GM15510 (cell line): ENCODE results near the gene TRAF3.

Experiments used
- POLR2A ChIP-seq: IDR thresholded peaks from 3 replicates; pipeline ENCODE4 v1.6.1; 2011; ENCODE audit warnings: borderline replicate concordance; ENCODE audit not compliant: insufficient read length; ENCODE audit errors: extremely low read depth

TRAF3 gene, protein sequence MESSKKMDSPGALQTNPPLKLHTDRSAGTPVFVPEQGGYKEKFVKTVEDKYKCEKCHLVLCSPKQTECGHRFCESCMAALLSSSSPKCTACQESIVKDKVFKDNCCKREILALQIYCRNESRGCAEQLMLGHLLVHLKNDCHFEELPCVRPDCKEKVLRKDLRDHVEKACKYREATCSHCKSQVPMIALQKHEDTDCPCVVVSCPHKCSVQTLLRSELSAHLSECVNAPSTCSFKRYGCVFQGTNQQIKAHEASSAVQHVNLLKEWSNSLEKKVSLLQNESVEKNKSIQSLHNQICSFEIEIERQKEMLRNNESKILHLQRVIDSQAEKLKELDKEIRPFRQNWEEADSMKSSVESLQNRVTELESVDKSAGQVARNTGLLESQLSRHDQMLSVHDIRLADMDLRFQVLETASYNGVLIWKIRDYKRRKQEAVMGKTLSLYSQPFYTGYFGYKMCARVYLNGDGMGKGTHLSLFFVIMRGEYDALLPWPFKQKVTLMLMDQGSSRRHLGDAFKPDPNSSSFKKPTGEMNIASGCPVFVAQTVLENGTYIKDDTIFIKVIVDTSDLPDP

DNA sequence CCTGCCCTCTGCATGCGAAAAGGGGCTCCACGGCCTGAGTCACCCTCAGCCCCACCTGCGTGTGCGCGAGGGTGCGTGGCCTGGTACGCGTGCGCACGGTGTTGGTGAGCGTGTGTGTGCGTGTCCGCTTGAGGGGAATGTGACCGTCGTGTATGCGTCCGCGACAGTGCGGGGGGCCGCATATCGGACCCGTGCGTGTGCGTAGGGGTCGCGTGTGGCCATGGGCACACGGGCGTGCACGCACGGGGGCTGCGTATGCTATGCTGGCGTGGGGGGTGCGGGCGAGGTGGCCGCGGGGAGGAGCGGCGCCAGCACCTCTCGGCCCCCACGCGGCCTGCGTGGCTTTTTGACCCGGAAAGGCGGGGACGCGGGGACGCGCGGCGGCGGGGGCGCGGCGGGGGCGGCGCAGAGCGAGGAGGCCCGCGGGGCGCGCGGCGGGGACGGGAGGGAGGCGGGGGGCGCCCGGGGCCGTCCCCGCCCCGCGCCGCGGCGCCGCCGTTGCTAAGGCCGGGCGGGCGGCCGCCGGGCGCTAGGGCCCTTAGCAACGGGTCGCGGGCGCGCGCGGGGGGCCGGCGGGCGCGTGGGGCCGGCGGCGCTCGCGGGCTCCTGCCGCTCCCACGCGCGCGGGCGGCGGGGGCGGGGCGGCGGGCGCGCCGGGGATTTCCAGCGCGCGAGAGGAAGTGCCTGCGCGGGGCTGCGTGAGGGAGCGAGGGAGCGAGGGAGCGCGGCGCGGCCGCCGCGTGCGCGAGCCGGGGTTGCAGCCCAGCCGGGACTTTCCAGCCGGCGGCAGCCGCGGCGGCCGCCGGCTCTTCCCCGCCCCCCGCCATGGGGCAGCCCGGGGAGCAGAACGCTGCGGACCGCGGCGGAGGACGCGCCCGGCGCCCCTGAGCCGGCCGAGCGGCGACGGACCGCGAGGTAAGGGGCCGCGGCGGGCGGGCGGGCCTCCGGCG, at the start of gene TRAF3:
Gene TRAF3 (plus strand): TSS at position 689 of the 950 bp plus-strand sequence. CDS start 92,753 bp downstream, outside the sequence.
- TF ChIP-seq POLR2A: peak; percentile 75

DNA sequence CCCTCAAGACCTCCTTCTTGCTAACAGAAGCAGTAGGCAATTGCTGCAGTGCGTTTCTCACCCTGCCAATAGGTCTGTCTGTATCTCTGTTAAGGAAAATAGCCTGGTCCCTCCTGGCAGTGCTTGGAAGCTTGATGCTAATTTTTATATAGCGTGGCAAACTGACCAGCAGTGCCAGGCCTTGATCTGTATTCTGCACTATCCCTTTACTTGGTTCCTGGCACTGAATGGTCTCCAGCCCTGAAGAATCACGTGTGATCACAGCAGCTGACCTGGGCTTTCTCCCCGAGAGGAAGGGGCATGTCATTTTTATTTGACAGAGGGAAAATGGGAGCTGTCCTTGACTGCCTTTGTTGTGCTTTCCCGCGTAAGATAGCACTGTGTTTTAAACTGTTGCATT, 48.7 kb upstream of the TRAF3 start:
- no peak for TF ChIP-seq POLR2A

DNA sequence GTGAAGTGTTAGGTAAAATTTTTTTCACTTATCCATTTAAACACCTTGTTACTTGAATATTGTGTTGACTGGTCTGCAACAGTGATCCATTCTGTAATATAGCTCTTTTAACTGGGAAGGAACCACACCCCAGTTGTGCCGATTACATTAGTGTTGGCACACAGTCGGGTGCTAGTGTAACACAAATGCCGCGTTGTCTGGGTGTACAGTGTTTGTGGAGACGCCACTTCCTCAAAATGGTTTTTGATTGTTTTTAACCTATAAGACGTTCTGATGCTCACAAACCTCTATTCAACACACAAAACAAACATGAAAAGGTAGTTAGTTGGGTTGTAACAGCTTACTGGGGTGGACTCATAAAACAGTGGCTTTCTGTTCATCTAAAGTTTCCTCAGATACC, 48.0 kb upstream of the TRAF3 start:
- TF ChIP-seq POLR2A: no peak

DNA sequence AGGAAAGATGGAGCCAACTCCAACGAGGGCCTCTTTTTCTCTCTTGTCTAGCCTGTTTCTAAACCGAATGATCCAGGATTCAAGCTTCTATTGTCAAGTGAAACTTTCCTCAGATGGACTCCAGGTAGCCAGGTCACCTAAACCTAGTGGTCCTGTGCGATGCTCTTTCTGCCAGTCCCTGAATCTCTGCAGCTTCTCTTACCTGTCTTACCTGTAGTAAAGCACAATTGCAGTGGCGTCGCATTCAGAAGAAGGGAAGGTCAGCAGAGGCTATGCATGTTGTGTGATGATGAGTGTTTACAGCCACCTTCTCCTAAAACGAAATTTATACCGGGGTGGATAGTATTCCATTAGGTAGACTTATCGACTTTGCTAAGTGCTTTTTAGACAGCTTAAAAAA, 47.4 kb upstream of the TRAF3 start:
- no peak for TF ChIP-seq POLR2A

DNA sequence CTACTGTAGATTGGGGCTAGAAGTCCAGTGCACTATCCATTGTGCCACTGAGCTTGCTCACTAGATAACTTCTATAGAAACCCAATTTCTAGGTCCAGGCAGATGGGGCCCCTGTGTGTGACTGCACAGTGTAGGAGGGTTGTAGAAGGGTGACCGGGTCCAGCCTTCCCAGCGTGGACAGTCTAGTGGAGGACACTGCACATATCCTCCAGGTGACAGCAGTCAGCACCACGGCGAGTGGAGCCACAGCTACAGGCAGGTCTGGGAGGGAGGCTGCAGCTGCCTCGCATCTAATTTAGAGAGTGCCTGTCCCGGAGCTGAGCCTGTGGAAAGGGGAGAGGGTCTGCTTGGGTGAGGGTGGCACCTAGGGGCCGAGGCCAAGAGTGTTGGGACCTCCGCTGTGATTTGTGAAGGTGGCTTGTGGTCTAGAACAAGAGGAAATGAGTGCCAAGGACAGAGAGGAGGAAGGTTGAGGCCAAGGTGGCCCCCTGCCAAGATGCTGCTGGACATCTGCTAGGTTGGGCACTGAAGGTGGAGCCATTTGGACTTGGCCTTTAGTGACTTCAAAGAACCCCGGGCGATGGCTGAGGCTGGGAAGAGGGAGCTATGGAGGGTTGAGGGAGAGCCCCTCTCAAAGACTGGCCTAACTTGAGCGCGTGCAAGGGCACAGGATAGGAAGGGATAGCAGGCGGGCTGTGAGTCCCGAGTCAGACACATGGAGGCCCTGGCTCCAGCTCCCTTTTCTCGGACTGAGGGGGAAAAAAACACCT, 46.0 kb upstream of the TRAF3 start:
- TF ChIP-seq POLR2A: no peak

DNA sequence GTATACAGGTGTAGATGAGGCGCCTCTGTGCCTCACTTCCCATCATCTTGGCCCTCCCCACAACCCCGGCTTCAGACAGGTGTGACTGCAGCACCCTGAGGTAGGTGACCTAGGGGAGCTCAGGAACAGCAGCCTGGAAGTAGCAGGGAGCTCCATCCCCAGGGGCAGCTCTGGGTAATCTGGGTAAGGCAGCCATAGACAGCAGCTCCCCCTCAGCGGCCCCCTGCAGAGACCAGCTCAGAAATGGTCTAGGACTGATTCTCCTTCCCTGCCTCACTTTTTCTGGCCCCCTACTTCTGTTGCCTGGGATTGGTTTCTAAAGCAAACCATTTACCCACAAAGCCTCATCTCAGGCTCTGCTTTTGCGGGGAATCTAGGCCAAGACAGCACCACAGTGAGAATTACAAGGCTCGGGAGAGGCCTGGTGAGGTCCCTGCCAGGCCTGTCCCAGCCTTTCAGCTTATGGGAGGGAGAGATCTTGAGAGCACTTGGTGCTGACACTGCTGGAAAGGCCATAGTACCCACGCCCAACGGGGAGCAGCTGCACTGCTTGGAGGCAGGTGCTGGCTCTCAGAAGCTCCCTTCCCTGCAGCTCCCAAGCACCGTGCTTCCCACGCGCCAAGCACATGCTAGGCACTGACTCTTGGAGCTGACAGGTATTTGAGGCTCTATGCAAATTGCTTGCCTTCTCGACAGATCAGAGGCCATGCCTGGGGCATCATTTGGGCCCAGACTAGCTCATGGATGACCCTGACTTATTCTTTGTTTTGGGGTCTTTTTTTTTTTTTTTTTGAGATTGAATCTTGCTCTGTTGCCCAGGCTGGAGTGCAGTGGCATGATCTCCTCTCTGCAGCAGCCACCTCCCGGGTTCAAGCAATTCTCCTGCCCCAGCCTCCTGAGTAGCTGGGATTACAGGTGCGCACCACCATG, 45.1 kb upstream of the TRAF3 start:
- TF ChIP-seq POLR2A: no peak

DNA sequence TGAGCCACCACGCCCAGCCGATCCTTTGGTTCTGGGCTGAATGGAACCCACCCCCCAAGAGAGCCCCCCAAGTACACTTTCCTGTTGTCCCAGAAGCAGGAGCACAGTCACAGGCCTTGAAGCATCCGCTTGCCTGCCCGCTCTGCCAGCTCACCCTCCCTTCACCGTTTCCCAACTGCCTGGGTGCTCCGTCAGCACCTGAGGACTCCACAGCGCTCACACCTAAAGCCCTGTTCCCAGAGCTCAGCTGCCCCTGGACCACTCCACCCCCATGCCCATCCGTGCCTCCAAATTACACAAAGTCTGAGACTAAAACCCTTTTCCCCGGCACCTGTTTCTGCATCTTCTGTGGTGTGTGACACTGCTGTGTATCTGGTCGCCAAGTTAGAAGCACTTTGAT, 44.3 kb upstream of the TRAF3 start:
- TF ChIP-seq POLR2A: no peak

DNA sequence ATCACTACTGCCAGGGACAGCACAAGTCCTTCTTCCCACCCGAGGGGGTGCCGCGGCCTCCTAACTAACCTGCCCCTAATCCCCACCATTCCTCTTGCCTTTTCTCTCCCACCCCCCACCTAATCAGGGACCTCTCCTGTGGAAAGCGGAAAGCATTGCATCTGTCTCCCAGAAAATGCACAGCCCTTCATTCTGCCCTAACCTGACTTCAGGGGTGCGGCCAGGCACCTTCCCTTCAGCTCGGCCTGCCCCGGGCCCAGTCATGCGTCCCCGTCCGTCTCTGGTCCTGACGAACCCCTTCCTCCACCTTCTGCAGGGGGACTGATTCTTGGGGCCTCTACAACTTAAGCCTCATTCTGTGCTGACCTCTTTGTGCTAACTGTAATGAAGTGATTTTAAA, 43.9 kb upstream of the TRAF3 start:
- TF ChIP-seq POLR2A: no peak

DNA sequence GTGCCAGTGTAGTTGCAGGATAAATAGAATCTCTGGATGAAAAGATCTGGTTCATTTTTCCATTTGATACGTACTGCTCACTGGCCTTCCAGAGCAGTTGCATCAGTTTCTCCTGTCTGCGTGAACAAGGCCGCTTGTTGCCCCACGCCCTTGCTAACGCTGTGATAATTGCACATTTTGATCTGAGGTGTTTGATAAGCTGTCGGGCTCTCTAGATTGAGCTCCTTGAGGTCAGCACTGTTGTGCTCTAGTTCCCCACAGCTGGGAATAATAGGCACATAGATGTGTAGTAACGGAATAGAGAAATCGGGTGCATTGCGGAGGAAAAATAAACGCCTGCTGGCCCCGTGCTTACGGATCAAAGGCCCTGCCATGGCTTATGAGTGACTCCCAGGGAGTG, 42.8 kb upstream of the TRAF3 start:
- no peak for TF ChIP-seq POLR2A

DNA sequence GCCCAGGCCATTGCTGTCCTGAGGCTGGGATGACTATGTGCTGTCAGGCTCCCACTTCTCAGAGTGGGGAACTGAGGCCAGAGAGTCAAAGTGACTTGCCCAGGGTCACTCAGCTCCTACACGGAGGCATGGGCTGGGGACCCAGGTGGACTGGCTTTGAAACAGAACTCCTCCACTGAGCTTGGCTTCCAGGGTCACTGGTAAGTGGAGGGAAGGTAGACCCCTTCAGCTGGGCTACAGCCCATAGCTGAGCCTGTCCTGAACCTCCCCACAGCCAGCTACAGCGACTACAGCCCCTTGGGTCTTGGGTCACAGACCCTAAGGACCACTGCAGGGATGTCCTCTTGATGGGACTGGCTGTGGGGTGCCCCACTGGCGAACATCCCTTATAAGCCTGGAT, 40.3 kb upstream of the TRAF3 start:
- no peak for TF ChIP-seq POLR2A

DNA sequence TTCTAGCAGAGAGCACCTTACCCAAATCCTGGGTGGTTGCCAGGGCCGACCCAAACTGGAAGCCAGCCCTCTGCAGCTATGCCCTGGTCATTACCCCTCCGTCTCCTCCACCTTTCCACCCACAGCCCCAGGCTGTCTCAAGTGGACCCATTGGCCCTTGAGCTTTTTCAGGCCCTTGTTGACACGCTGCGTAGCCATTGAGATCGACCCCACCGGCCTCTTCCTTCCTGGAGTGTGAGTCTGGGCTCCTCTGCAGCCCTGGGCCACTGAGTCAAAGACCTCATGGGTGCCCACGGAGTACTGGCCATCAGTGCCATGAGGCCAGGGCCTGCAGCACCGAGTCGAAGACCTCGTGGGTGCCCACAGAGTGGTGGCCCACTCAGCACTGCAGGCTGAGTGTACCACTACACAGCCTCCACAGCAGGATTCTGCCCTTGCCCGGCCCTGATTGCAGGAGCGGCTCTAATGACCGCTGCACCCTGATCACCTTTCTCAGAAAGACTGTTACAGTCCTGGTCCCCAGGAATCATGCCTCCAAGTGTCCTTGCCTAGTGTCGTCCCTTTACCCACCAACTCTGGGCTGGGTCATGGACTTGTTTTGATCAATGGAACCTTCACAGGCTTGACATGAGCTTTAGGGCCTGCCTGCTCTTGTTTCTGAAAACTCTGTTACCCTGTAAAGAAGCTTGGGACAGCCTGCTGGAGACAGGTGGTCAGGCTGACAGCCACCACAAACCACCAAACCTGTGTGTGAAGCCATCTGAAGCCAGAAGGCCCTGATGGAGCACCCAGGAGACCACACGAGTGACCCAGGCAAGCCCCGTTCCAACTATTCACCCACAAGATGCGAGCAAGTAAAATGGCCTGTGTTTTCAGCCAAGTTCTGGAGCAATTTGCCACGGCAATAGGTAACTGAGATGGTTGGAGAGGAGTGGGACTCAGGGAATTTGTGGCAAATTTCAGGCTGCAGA, 39.6 kb upstream of the TRAF3 start:
- no peak for TF ChIP-seq POLR2A
